HG02970 (cell line): ENCODE measurements around the gene PLTP.
A peak's percentile ranks its signal among the peaks of the same experiment; 100 is the strongest.
"Not testable (repeated sequence)": the region's sequence is repeated elsewhere in the genome, so short reads cannot be mapped to it uniquely, and the experiment has no call there.

Source experiments
- ATAC-seq: cut with Tn5 transposase; IDR thresholded peaks from one replicate; pipeline ENCODE4 v1.9.1; 2021; ENCODE audit warnings: mild to moderate bottlenecking, moderate library complexity, moderate number of reproducible peaks; ENCODE audit not compliant: unreplicated experiment, low FRiP score

The PLTP gene

GRCh38 chr20:45901332-45901731 is 10.6 kb downstream of the PLTP start:
- not testable (repeated sequence) for ATAC-seq

- no peak for ATAC-seq
Observed at GRCh38 chr20:45899046-45899835, 12.7 kb downstream of the PLTP start.

GRCh38 chr20:45898285-45898684 is 13.7 kb downstream of the PLTP start:
- no peak for ATAC-seq

- no peak for ATAC-seq
Observed at GRCh38 chr20:45897692-45898091, 14.3 kb downstream of the PLTP start.

GRCh38 chr20:45897289-45897688 is 14.7 kb downstream of the PLTP start:
- no peak for ATAC-seq

- ATAC-seq = no peak
Observed at GRCh38 chr20:45896641-45897161, 15.3 kb downstream of the PLTP start.

- ATAC-seq = no peak
Observed at GRCh38 chr20:45894797-45895196, 17.2 kb downstream of the PLTP start.

GRCh38 chr20:45893831-45894230 is 18.1 kb downstream of the PLTP start:
- ATAC-seq = no peak

- no peak for ATAC-seq
Observed at GRCh38 chr20:45892828-45893500, 19.0 kb downstream of the PLTP start.

GRCh38 chr20:45892049-45892825 is 19.7 kb downstream of the PLTP start:
- ATAC-seq = no peak

- peak; percentile 64 for ATAC-seq
Observed at GRCh38 chr20:45890985-45891983, 20.7 kb downstream of the PLTP start, which contains the start of the genes CTSA and NEURL2. Gene CTSA, plus strand, starts transcription at chr20:45891335. Its CDS starts 234 bp downstream, at chr20:45891569. Gene NEURL2, minus strand, starts transcription at chr20:45891208. Its CDS starts 217 bp downstream, at chr20:45890991.

- ATAC-seq = peak; percentile 24
Observed at GRCh38 chr20:45890077-45890984, 21.6 kb downstream of the PLTP start.

GRCh38 chr20:45888681-45889080 is 23.3 kb downstream of the PLTP start:
- ATAC-seq = no peak

GRCh38 chr20:45887346-45887715 is 24.6 kb downstream of the PLTP start, which contains the start of gene SPATA25:
Gene SPATA25, minus strand, starts transcription at chr20:45887622. Its CDS starts 32 bp downstream, at chr20:45887590.
- no peak for ATAC-seq

GRCh38 chr20:45886590-45887345 is 25.2 kb downstream of the PLTP start:
- ATAC-seq = no peak

GRCh38 chr20:45883100-45883469 is 28.9 kb downstream of the PLTP start:
- ATAC-seq = no peak

GRCh38 chr20:45882469-45883099 is 29.4 kb downstream of the PLTP start:
- no peak for ATAC-seq
